Measurements from ENCODE around the gene SEPTIN3.

The SEPTIN3 gene

DNA sequence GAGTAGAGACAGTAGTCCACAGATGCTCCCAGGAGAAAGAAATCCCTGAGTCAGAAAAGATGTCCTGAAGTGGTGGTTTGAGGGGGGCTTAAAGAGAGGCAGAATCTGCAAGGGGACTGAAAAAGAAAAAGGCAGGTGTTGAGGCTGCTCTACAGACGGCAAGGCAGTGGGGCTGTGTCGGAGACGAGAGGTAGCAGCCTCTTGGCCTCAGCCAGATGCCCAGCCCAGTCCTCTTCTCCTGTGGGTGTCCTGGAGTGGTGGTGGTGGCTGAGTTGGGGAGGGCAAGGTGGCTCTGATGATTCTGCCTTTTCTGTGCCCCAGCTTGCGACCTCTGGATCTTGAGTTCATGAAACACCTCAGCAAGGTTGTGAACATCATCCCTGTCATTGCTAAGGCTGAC, 20.0 kb downstream of the SEPTIN3 start:
- TF ChIP-seq, protein P1, sequence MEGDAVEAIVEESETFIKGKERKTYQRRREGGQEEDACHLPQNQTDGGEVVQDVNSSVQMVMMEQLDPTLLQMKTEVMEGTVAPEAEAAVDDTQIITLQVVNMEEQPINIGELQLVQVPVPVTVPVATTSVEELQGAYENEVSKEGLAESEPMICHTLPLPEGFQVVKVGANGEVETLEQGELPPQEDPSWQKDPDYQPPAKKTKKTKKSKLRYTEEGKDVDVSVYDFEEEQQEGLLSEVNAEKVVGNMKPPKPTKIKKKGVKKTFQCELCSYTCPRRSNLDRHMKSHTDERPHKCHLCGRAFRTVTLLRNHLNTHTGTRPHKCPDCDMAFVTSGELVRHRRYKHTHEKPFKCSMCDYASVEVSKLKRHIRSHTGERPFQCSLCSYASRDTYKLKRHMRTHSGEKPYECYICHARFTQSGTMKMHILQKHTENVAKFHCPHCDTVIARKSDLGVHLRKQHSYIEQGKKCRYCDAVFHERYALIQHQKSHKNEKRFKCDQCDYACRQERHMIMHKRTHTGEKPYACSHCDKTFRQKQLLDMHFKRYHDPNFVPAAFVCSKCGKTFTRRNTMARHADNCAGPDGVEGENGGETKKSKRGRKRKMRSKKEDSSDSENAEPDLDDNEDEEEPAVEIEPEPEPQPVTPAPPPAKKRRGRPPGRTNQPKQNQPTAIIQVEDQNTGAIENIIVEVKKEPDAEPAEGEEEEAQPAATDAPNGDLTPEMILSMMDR (conservative IDR thresholded peaks at IDR 0.05; ENCODE audit: low read depth, low read length): no peak
- H3K4me3 ChIP-seq (ENCODE audit: low read depth, low read length): no peak overlapping the region
- DNase-seq (ENCODE audit: low read depth): no peak

DNA sequence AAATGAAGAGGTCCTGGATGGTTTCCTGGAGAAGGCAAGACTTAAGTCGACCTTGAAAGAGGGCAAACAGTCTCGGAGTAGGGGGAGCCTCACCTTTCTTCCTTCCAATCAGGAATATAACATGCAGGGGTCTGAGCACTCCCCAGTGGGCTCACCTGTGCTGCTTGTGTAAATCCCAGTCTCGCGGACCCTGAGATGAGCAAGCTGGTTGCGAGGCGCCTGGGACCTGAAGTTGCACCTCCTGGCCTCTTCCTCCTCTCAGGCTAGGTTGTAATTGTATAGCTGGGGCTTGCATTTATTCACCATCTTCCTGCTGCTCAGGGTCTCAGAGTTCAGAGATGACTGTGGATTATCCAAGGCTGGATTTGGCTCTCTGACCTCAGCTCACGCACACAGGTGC, 21.9 kb downstream of the SEPTIN3 start:
- no peak for DNase-seq (ENCODE audit: low read depth)
- no peak overlapping the region for H3K4me3 ChIP-seq (ENCODE audit: low read depth, low read length)
- TF ChIP-seq, protein P1 (conservative IDR thresholded peaks at IDR 0.05; ENCODE audit: low read depth, low read length): no peak

DNA sequence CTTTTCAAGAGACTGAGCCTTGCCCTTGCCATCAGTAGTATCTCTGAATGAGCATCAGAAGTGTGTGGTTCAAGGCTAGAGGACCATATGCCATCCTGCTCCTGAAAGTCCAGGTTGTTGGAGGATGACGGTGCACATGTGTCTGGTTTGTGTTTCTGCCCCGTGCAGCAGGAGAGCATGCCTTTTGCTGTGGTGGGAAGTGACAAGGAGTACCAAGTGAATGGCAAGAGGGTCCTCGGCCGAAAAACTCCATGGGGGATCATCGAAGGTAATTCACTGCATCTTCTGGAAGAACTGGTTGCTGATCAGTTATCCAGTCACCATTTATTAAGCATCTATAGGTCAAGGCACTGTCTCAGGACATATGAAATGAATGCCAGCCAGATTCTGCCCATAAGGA, 23.3 kb downstream of the SEPTIN3 start:
- H3K4me3 ChIP-seq (ENCODE audit: low read depth, low read length): no peak overlapping the region
- TF ChIP-seq, protein P1 (conservative IDR thresholded peaks at IDR 0.05; ENCODE audit: low read depth, low read length): no peak
- no peak for DNase-seq (ENCODE audit: low read depth)

DNA sequence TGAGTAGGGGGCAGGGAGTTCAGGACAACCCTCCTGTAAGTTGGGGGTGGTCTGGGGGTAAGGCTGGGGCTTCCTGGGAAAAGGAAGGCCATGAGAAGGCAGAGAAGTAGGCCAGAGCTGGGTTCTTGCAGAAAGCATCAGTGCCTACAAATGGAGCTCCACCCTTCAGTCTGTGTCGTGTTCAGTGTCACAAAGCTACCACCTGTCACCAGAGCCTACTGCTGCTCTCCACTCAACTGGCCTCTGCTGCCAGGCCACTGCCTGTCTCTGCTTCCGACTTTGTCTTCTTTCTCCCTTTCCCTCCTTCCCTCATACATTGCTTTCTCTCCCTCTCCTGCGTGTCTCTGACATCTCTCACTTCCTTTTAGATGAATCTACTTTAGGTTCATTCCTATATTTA, 26.0 kb downstream of the SEPTIN3 start:
- TF ChIP-seq, protein P1 (conservative IDR thresholded peaks at IDR 0.05; ENCODE audit: low read depth, low read length): no peak
- no peak for DNase-seq (ENCODE audit: low read depth)
- no peak overlapping the region for H3K4me3 ChIP-seq (ENCODE audit: low read depth, low read length)

DNA sequence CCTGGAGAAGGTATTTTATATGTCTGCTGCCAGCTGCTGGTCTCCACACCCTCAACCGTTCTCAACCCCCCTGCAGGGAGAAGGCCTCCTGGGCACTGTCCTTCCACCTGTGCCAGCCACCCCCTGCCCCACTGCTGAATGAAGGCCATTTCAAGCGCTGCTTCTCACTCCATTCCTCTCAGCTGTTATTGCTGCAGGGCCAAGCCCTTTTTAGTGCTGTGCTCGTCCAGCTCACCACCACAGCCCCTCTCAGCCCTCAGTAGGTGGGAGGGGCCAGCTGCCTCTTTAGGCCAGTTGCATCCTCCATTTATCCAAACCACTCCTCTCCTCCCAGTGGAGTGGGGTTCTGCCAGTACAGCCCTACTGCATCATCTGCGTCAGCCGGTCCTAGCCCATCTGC, 27.6 kb downstream of the SEPTIN3 start:
- DNase-seq (ENCODE audit: low read depth): no peak
- TF ChIP-seq, protein P1 (conservative IDR thresholded peaks at IDR 0.05; ENCODE audit: low read depth, low read length): no peak

DNA sequence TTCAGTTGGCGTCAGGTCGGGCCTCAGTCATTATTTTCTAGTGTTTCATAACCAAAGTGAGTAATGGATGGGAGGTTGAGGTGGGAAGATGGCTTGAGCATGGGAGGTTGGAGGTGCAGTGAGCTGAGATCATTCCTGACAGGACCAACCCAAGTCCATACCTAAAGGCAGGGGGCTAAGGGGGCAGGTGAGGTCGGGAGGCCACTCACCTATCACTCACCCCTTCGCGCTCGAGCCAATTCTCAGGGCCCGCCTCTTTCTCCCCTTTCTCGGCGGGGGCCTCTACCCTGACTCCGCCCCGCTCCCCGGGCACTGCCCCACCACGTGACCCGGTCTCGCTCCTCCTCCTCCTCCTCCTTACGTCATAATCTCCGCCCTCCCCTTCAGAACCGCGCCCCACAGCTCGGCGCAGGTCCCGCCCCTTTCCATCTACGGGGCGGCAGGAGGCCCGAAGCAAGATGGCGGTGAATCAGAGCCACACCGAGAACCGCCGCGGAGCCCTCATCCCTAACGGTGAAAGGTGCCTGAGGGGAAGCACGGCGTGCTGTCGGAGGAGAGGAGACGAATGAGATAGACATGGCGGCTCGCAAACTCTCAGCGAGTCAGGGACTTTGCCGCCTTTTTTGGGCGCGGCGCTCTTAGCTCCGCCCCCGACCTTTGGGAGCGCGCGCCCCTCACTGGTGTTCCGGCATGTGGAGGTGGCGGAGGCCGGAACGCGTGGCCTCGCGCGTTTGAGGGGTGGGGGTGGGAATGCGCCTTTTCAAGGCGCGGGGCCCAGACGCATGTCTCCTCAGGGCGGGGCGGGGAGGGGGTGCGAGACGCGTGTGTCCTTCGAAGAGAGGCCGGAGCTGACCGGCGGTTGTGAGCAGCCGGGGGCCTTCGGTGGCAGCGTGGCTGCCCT, 29.4 kb downstream of the SEPTIN3 start, which contains the start of gene WBP2NL:
Gene WBP2NL (plus strand): TSS at position 428 of the 901 bp plus-strand sequence. CDS start 31 bp downstream, at position 459.
- TF ChIP-seq, protein P1 (conservative IDR thresholded peaks at IDR 0.05; ENCODE audit: low read depth, low read length): no peak
- DNase-seq (ENCODE audit: low read depth): peak; percentile 81
- H3K4me3 ChIP-seq (ENCODE audit: low read depth, low read length): peak within 1 kb of the TSS; percentile 62

More for the DNA sequence above, 27.6 kb downstream of the SEPTIN3 start:
- no peak overlapping the region for H3K4me3 ChIP-seq (ENCODE audit: low read depth, low read length)

DNA sequence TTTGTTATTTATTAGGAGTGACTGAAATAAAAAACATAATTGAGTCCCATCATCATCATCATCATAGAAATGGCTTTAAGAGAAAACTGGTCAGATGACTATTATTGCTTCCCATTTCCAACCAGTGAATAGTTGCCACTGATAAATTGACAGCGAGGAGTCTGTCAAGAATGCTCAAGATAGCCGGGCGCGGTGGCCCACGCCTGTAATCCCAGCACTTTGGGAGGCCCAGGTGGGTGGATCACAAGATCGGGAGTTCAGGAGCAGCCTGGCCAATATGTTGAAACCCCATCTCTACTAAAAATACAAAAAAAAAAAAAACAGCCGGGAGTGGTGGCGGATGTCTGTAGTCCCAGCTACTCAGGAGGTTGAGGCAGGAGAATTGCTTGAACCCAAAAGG, 31.2 kb downstream of the SEPTIN3 start:
- H3K4me3 ChIP-seq (ENCODE audit: low read depth, low read length): no peak overlapping the region
- TF ChIP-seq, protein P1 (conservative IDR thresholded peaks at IDR 0.05; ENCODE audit: low read depth, low read length): no peak
- DNase-seq (ENCODE audit: low read depth): no peak
